HG03342 (cell line): ENCODE data around the gene TMTC3.
"Not testable (repeated sequence)": the region's sequence is repeated elsewhere in the genome, so short reads cannot be mapped to it uniquely, and the experiment has no call there.

Experiments
- ATAC-seq: cut with Tn5 transposase; IDR thresholded peaks from one replicate; pipeline ENCODE4 v1.9.1; 2021; ENCODE audit warnings: mild to moderate bottlenecking, moderate library complexity; ENCODE audit not compliant: unreplicated experiment

Gene TMTC3

GRCh38 chr12:88163371-88163770 is 21.3 kb downstream of the TMTC3 start:
- no peak for ATAC-seq

- no peak for ATAC-seq
Observed at GRCh38 chr12:88166179-88166578, 24.1 kb downstream of the TMTC3 start.

- ATAC-seq, result no peak
Observed at GRCh38 chr12:88167384-88167783, 25.3 kb downstream of the TMTC3 start.

GRCh38 chr12:88172844-88173407 is 30.8 kb downstream of the TMTC3 start:
- no peak for ATAC-seq

- no peak for ATAC-seq
Observed at GRCh38 chr12:88175544-88175943, 33.4 kb downstream of the TMTC3 start.

- ATAC-seq, result no peak
Observed at GRCh38 chr12:88179436-88180014, 37.4 kb downstream of the TMTC3 start.

- no peak for ATAC-seq
Observed at GRCh38 chr12:88181881-88182280, 39.8 kb downstream of the TMTC3 start.

- ATAC-seq, result no peak
Observed at GRCh38 chr12:88182416-88182815, 40.3 kb downstream of the TMTC3 start.

- no peak for ATAC-seq
Observed at GRCh38 chr12:88184196-88184595, 42.1 kb downstream of the TMTC3 start.

GRCh38 chr12:88185279-88185678 is 43.2 kb downstream of the TMTC3 start:
- no peak for ATAC-seq

GRCh38 chr12:88185988-88186387 is 43.9 kb downstream of the TMTC3 start:
- ATAC-seq, result peak; percentile 89

- no peak for ATAC-seq
Observed at GRCh38 chr12:88187571-88187970, 45.5 kb downstream of the TMTC3 start.

GRCh38 chr12:88188180-88188579 is 46.1 kb downstream of the TMTC3 start:
- no peak for ATAC-seq

GRCh38 chr12:88192426-88192825 is 50.3 kb downstream of the TMTC3 start:
- no peak for ATAC-seq

- ATAC-seq, result no peak
Observed at GRCh38 chr12:88194868-88195267, 52.8 kb downstream of the TMTC3 start.

- ATAC-seq, result no peak
Observed at GRCh38 chr12:88200029-88200428, 57.9 kb downstream of the TMTC3 start.

GRCh38 chr12:88202500-88202899 is 60.4 kb downstream of the TMTC3 start:
- no peak for ATAC-seq

- no peak for ATAC-seq
Observed at GRCh38 chr12:88206601-88207000, 64.5 kb downstream of the TMTC3 start.

- no peak for ATAC-seq
Observed at GRCh38 chr12:88207921-88208620, 66.0 kb downstream of the TMTC3 start.

GRCh38 chr12:88208661-88209060 is 66.6 kb downstream of the TMTC3 start:
- ATAC-seq, result no peak

- ATAC-seq, result not testable (repeated sequence)
Observed at GRCh38 chr12:88210311-88210710, 68.2 kb downstream of the TMTC3 start.

GRCh38 chr12:88218293-88218692 is 76.2 kb downstream of the TMTC3 start:
- no peak for ATAC-seq
